Urinary bladder (tissue), 4 donors: ENCODE results near the gene CEMIP2. TPM values are rescaled to one million over a fixed set of nuclear protein-coding genes. Genes with fewer than 3 reads are reported as not detected.
"Not testable (repeated sequence)": the region's sequence is repeated elsewhere in the genome, so short reads cannot be mapped to it uniquely, and the experiment has no call there.

Source experiments
- DNase-seq: peaks from one replicate; pipeline ENCODE4 v3.0.0-alpha.2; 2015; ENCODE audit errors: extremely low spot score
- H3K27ac ChIP-seq: one replicate; pipeline ENCODE4 v1.5.1; 2013; ENCODE audit warnings: low read depth, mild to moderate bottlenecking, moderate library complexity
- H3K36me3 ChIP-seq: one replicate; pipeline ENCODE4 v1.6.1; 2013; ENCODE audit warnings: mild to moderate bottlenecking, moderate library complexity; ENCODE audit not compliant: insufficient read depth
- H3K4me1 ChIP-seq: one replicate; pipeline ENCODE4 v1.6.1; 2013; ENCODE audit warnings: mild to moderate bottlenecking, moderate library complexity; ENCODE audit not compliant: insufficient read depth
- H3K4me3 ChIP-seq: one replicate; pipeline ENCODE4 v1.5.1; 2013; ENCODE audit warnings: low read depth, low read length
- WGBS: extraction: QIAGEN DNeasy Blood & Tissue Kit; methylation state at CpG from one replicate; pipeline ENCODE4 v1.1.7; 2013; 5-methylcytosine and 5-hydroxymethylcytosine counted together
- polyA plus RNA-seq: library from polyadenylated mRNA; stranded (reverse); fragments of 200-250 nt; gene quantifications from one replicate; pipeline ENCODE4 v1.2.3, GENCODE V29; 2013
- total RNA-seq: library from RNA; depleted of rRNA; stranded (reverse); fragments of >200 nt; gene quantifications from one replicate; pipeline ENCODE4 v1.2.3, GENCODE V29; 2014
- donor health status: healthy with polysubstance abuse.
- donor health status: healthy.

The CEMIP2 gene
- total and polyA plus RNA-seq, 2 donors, result 17.5 to 62.5 TPM

GRCh38 chr9:71703172-71703872 lies 65.0 kb downstream of the CEMIP2 start:
- Histone ChIP-seq H3K4me1 (peaks cover 1% of the 10 kb centered on the region), H3K4me3 (no peak overlapping the region), H3K27ac (no peak overlapping the region), H3K36me3 (peaks cover 9% of the 10 kb centered on the region)
- no peak for DNase-seq
- WGBS, result 90% methylated on average over 6 of the region's 6 CpGs

- Histone ChIP-seq H3K27ac (no peak overlapping the region), H3K36me3 (peaks cover 12% of the 10 kb centered on the region), H3K4me3 (no peak overlapping the region), H3K4me1 (no peaks in the 10 kb centered on the region)
- WGBS, result 94% methylated on average over 4 of the region's 4 CpGs
- DNase-seq, result no peak
Measured at GRCh38 chr9:71697882-71698281, 70.4 kb downstream of the CEMIP2 start.

GRCh38 chr9:71694332-71694731 lies 74.0 kb downstream of the CEMIP2 start:
- WGBS, result 96% methylated on average over 4 of the region's 4 CpGs
- Histone ChIP-seq H3K27ac (no peak overlapping the region), H3K4me1 (no peaks in the 10 kb centered on the region), H3K36me3 (peaks cover 4% of the 10 kb centered on the region), H3K4me3 (no peak overlapping the region)
- DNase-seq, result no peak

- H3K27ac ChIP-seq, result no peak overlapping the region
- H3K36me3 ChIP-seq, result peaks cover 2% of the 10 kb centered on the region
- no peak overlapping the region for H3K4me3 ChIP-seq
- no peaks in the 10 kb centered on the region for H3K4me1 ChIP-seq
- no peak for DNase-seq
- WGBS, result 98% methylated on average over 3 of the region's 3 CpGs
Measured at GRCh38 chr9:71693607-71694006, 74.7 kb downstream of the CEMIP2 start.

GRCh38 chr9:71692337-71692736 lies 76.0 kb downstream of the CEMIP2 start:
- DNase-seq, result no peak
- H3K4me1 ChIP-seq, result no peaks in the 10 kb centered on the region
- H3K4me3 ChIP-seq, result no peak overlapping the region
- WGBS, result 41% methylated on average over 1 of the region's 1 CpG
- H3K36me3 ChIP-seq, result no peaks in the 10 kb centered on the region
- H3K27ac ChIP-seq, result no peak overlapping the region

GRCh38 chr9:71691576-71691975 lies 76.7 kb downstream of the CEMIP2 start:
- not testable (repeated sequence) for H3K4me1 ChIP-seq, H3K36me3 ChIP-seq, DNase-seq, H3K4me3 ChIP-seq, H3K27ac ChIP-seq

- Histone ChIP-seq H3K4me1 (no peaks in the 10 kb centered on the region), H3K4me3 (no peak overlapping the region), H3K27ac (no peak overlapping the region), H3K36me3 (no peaks in the 10 kb centered on the region)
- no peak for DNase-seq
- WGBS, result 87% methylated on average over 6 of the region's 6 CpGs
Measured at GRCh38 chr9:71690689-71691435, 77.5 kb downstream of the CEMIP2 start.

- H3K4me3 ChIP-seq, result no peak overlapping the region
- no peaks in the 10 kb centered on the region for H3K4me1 ChIP-seq
- no peaks in the 10 kb centered on the region for H3K36me3 ChIP-seq
- H3K27ac ChIP-seq, result no peak overlapping the region
- 96% methylated on average over 10 of the region's 10 CpGs for WGBS
- no peak for DNase-seq
Measured at GRCh38 chr9:71690063-71690688, 78.1 kb downstream of the CEMIP2 start.

- H3K36me3 ChIP-seq, result no peaks in the 10 kb centered on the region
- H3K4me3 ChIP-seq, result no peak overlapping the region
- H3K4me1 ChIP-seq, result no peaks in the 10 kb centered on the region
- WGBS, result 88% methylated on average over 1 of the region's 1 CpG
- DNase-seq, result no peak
- no peak overlapping the region for H3K27ac ChIP-seq
Measured at GRCh38 chr9:71687676-71688075, 80.6 kb downstream of the CEMIP2 start.

- no peak overlapping the region for H3K4me3 ChIP-seq
- H3K4me1 ChIP-seq, result no peaks in the 10 kb centered on the region
- DNase-seq, result no peak
- H3K27ac ChIP-seq, result no peak overlapping the region
- H3K36me3 ChIP-seq, result no peaks in the 10 kb centered on the region
- 94% methylated on average over 7 of the region's 7 CpGs for WGBS
Measured at GRCh38 chr9:71685988-71686387, 82.3 kb downstream of the CEMIP2 start.

- Histone ChIP-seq H3K4me1 (no peaks in the 10 kb centered on the region), H3K27ac (no peak overlapping the region)
- 62% methylated on average over 1 of the region's 1 CpG for WGBS
Measured at GRCh38 chr9:71685394-71685793, 82.9 kb downstream of the CEMIP2 start.

GRCh38 chr9:71684566-71684965 lies 83.7 kb downstream of the CEMIP2 start:
- no peak overlapping the region for H3K4me3 ChIP-seq
- no peak for DNase-seq
- peaks cover 2% of the 10 kb centered on the region for H3K4me1 ChIP-seq
- 85% methylated on average over 2 of the region's 2 CpGs for WGBS
- H3K27ac ChIP-seq, result no peak overlapping the region
- no peaks in the 10 kb centered on the region for H3K36me3 ChIP-seq

More at GRCh38 chr9:71685394-71685793, 82.9 kb downstream of the CEMIP2 start:
- no peak for DNase-seq
- H3K4me3 ChIP-seq, result no peak overlapping the region
- no peaks in the 10 kb centered on the region for H3K36me3 ChIP-seq

- Histone ChIP-seq H3K4me3 (no peak overlapping the region), H3K4me1 (peaks cover 2% of the 10 kb centered on the region), H3K27ac (no peak overlapping the region), H3K36me3 (no peaks in the 10 kb centered on the region)
- WGBS, result 76% methylated on average over 9 of the region's 9 CpGs
- no peak for DNase-seq
Measured at GRCh38 chr9:71683598-71684235, 84.6 kb downstream of the CEMIP2 start.
